Muscle of arm (tissue), 12 donors: ENCODE measurements around the gene BPIFB3. TPM values are rescaled to one million over a fixed set of nuclear protein-coding genes. Genes with fewer than 3 reads are reported as not detected.

ENCODE experiments used
- DNase-seq: peaks from one replicate; pipeline ENCODE4 v3.0.0-alpha.2; 2013
- polyA plus RNA-seq, 12 donors: library from polyadenylated mRNA; unstranded; fragments of 120-200 nt; gene quantifications; one replicate each; pipeline ENCODE4 v1.2.1, GENCODE V29; 2013; ENCODE audit not compliant: insufficient read length in 12 of 12

Gene BPIFB3
- polyA plus RNA-seq, 12 donors, result 0.13 to 0.16 (median 0.14) TPM; not detected in 9

DNA sequence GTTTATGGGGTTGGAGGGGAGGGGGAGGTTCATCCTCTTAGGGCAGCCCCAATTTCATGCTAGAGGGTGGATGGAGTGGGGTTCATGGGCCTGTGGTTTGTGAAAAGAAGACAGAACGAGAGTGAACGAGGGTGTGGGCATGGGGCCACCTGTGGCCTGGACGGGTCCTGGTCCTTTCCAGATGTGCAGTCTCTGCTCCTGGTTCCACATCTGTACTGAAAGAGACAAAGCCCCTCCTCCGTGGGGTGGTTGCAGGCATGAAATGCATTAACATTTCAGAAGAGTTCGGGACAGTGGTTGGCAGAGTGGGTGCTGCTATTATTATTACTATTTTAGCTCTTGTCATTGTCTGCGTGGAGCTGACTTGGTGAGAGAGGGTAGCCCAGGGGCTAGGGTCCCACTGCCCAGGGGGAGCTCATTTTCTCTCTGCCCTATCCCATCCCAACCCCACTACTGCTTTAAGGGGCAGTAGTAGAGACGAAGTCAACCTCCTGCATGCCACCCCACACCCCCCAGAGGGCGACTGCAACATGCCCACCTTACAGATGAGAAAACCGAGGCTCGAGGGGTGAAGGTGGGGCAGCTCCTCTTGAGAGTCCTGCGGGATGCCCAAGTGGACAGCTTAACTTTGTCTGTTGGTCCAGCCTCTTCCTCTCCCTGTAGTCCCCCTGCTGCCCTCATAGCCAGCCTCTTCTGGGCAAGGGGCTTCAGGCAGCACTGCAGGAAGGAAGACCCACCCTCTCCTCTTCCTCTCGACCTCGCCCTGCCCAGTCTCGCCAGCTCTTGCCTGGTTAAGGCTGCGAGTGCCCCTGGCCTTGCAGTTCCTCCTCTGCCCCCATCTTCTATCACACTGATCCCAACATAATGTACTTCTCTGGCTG is 37.8 kb upstream of the BPIFB3 start:
- DNase-seq, result no peak

GRCh38 chr20:33016581-33017109 is 37.1 kb upstream of the BPIFB3 start:
- no peak for DNase-seq

GRCh38 chr20:33017542-33017941 is 36.2 kb upstream of the BPIFB3 start:
- DNase-seq, result no peak

GRCh38 chr20:33018169-33018931 is 35.4 kb upstream of the BPIFB3 start:
- DNase-seq, result no peak

DNA sequence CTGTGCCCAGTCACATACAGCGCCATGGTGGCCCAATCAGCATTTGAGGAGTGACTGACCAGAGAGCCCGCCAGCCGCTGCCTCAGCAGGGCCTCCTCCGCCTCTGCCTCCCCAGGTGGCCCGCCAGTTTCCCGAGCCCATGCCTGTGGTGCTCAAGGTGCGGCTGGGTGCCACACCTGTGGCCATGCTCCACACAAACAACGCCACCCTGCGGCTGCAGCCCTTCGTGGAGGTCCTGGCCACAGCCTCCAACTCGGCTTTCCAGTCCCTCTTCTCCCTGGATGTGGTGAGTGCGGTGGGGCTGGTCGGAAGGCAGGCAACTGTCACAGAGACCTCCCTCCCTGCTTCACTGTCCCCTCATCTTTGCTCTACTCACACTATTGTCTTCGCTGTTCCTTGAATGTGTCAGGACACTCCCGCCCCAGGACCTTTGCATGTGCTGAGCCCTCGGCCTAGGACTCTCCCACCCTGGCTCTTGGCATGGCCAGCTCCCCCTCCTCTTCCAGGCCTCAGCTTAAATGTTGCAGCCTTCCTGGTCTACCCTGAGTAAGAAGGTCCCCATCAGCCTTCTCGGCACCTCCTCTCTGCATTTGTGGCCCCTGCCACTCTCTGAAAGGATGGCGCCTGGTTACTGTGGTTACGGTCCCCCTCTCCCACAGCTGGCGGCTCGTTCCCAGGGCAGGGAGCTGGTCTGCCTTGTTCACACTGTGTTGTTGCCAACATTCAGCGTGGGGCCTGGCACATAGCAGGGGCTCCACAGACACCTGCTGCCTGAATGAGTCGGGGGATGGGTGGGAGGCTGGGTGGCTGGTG is 34.0 kb upstream of the BPIFB3 start:
- DNase-seq, result no peak

DNA sequence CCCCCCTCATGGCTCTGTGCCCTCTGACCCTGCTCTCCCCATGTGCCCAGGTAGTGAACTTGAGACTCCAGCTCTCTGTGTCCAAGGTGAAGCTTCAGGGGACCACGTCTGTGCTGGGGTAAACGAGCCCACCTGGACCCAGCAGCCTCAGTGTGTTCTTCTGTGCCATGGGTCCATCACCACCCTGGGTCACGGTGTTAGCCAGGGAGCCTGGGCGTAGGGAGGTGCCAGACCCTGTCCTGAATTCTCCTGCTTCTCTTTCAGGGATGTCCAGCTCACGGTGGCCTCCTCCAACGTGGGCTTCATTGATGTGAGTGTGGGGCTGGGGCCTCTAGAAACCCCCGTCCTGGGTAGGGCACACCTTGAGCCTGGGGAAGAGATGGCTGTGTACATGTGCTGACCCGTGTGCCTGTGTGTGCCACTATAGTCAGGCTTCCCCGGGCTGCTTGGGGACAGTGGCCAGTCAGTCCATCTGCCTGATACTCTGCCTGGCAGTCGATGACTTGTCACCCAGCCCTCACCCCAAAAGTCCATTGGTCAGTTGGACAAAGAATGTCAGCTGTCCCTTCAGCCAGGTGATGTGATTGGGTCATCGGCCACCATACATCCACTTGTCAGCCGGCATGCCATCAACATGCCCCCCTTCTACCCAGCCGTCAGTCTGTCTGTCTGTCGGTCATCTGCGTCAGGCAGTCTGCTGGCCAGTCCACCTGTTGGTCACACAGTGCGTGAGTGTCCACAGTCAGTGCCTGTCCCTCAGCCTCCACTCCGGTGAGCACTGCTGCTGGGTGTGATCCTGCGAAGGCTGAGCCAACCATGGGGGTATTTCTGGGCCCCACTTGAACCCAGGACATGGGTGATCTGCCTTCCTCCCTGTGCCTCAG is 33.2 kb upstream of the BPIFB3 start:
- no peak for DNase-seq

DNA sequence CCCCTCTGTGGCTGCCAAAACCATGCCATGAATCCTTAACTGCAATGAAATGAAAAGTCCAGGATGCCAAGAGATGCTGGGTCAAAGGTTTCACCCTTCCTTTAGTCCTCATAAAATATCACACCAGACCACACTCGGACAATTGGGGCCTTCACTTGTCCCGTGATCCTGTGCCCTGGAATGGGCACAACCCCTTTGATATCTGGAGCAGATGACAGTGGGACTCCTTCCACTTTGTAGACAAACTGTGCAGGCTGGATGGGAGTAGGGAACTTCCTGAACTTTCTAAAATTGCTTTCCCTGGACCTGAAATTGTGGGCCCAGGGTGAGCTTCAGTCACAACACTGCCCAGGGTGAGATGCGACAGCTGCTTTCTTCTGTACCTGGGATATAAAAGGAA is 31.8 kb upstream of the BPIFB3 start:
- DNase-seq, result no peak

GRCh38 chr20:33022289-33022688 is 31.4 kb upstream of the BPIFB3 start:
- no peak for DNase-seq

DNA sequence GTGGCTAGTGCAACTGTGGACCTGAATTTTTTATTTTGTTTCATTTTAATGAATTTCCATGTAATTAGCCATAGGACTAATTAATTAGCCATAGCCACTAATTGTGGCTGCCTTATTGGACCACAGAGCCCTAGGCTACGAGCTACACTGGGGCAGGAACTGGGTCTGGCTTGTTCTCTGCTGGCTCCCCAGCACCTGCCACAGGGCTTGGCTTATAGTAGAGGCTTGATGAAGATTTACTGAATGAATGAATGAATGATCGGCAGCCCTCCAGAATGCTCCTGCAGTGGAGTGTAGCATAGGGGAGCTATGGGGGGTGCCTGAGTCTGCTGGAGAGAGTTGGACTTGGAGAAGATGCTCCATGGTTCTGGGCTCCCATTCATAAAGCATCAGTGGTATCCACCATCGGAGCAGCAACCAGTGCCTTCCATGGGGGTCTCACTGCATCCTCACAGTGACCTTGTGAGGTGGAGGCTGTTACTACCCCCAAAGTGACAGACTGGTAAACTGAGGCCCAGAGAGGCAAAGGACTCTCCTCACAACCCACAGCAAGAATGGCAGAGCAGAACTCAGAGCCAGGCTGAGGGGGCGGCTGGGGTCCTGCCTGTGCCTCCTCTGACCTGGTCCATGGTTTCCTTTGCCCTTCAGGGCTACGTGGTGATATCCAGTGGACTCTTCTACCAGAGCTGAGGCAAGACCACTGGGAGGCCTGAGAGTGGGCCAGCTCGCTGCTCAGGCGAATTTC is 30.8 kb upstream of the BPIFB3 start:
- no peak for DNase-seq

GRCh38 chr20:33023439-33024242 is 30.1 kb upstream of the BPIFB3 start:
- DNase-seq, result no peak

GRCh38 chr20:33024243-33024560 is 29.5 kb upstream of the BPIFB3 start:
- DNase-seq, result no peak

GRCh38 chr20:33024609-33025317 is 28.9 kb upstream of the BPIFB3 start:
- DNase-seq, result no peak

DNA sequence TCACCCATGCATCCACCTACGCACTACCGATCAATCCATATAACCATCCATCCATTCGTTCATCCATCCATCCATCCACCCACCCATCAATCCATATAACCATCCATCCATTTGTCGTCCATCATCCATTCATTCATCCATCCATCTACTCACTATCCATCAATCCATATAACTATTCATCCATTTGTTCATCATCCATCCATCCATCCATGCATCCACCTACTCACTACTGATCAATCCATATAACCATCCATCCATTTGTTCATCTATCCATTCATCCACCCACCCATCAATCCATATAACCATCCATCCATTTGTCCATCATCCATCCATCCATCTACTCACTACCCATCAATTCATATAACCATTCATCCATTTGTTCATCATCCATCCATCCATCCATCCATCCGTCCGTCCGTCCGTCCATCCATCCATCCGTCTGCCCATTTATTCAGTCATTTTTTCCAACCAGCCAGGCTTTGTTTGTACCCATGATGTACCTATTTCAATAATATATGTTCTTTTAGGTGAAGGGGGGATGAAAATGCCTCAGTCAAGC is 28.3 kb upstream of the BPIFB3 start:
- DNase-seq, result no peak

DNA sequence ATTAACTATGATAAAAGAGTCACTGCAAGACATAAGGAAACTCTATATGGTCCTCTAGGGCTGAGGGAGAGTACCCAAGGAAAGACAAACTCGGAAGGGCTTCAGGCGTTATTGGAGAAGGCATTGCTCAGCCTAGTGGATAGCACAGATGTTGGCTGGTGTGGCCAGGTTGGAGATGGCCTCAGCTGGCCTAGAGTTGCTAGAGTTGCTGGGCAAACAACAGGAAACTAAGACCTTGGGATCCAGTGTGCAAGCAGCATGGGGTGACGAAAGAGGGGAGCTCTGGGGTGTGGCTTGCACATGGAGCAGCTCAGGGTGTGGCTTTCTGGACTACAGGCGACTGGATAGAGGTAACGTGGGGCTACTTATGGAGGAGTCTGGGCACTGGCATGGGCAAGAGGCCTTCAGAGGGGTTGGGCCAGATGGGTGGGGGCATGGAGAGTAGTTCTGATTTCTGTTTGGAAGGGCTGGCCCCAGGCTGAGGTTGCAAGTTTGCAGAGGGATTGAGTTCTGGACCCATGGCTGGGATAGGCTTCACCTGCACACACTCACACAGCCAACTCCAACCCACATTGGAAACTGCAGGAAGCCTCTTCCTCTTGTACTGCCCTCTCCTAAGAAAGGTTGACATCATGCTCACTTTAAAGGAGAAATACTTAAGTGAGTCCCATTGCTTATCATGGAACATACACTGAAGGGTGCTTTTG is 27.5 kb upstream of the BPIFB3 start:
- no peak for DNase-seq

DNA sequence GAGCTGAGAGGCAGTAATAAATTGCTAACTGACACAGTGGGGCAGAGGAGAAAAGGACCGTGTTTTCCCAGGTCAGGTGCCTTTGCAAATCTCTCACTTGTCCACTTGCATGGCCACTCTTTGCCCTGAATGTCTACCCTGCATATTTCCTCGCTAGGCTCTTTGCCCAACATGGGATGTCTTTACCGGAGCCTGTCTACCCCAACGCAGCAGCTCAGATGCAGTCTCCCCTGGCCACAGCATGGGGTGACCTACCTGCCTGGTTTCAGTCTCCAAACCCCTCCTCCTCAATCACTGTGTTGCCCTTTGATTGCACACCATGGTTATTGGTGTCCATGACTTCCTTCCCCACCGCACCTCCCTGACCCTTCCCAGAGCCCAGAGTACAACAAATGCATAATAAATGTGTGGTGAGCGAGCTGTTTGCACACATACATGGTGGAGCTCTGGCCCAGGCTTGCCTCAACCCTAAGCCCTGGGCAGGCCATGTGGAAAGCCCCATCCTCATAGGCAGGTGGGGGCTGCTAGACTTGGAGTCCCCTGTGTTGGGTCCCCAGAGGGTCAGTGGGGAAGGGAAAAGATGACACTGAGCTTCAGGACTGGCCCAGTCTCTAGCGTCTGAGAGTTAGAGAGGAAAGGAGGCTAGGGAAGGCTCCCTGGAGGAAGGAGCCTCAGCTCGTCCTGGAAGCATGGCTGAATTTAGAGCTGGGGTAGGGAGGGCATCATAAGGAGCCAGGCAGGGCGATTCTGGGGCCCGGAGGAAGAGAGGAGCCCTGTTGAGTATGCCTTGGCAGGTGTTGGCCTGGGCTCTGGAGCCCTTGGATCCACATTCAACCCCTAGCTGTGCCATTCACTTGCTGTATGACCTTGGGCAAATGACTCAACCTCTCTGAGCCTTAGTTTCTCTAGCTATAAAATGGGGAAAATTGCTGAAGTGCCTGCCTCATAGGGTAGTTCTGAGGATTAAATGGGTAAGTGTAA is 26.6 kb upstream of the BPIFB3 start:
- no peak for DNase-seq
